HepG2 (cell line): ENCODE results near the gene DGCR8. TPM values are rescaled to one million over a fixed set of nuclear protein-coding genes. Genes with fewer than 3 reads are reported as not detected.

ENCODE experiments used
- ATAC-seq: fragments of 200-7000 bp; cut with Tn5 transposase; 3 replicates; pipeline ENCODE4 v1.9.1; 2020; ENCODE audit warnings: mild to moderate bottlenecking, moderate library complexity
- BruUV-seq: library from RNA; stranded (reverse); fragments of 400-500 nt; replicated peaks from 2 replicates; lab custom pipeline; 2021; lab: Mats Ljungman, UMichigan
- CTCF ChIA-PET: fragments of 300-600 bp; formaldehyde crosslinking; extraction: SDS; loops from one replicate; lab custom pipeline; 2021; ENCODE audit warnings: low total read pairs, inconsistent platforms, low intra/inter-chr PET ratio; lab: Yijun Ruan, JAX
- POLR2A ChIA-PET: fragments of 350-600 bp; sonication (Branson Sonifier 250); formaldehyde crosslinking; loops from one replicate; lab custom pipeline; 2020; ENCODE audit warnings: antibody characterized with exemption, inconsistent platforms; lab: Yijun Ruan, JAX
- DNase-seq: peaks from one replicate; pipeline ENCODE4 v3.0.0-alpha.2; 2015; ENCODE audit warnings: low spot score
- FAIRE-seq: peaks from 3 replicates; lab custom pipeline; 2011; peaks lifted over from hg19 to GRCh38; lab: Jason Lieb, UNC
- H2AFZ ChIP-seq: one replicate; pipeline ENCODE4 v1.6.1; 2011; ENCODE audit warnings: low read length, inconsistent platforms
- H3K27ac ChIP-seq: fragments of 300-600 bp; 3 replicates; pipeline ENCODE4 v1.8.0; 2011; ENCODE audit warnings: mixed run types, mild to moderate bottlenecking, mixed read lengths, low read length, inconsistent platforms; ENCODE audit not compliant: insufficient read depth; ENCODE audit errors: extremely low read length
- H3K27me3 ChIP-seq, 2 experiments: fragments of 200-600 bp in 1 of 2; 2 replicates in 1 of 2; 3 replicates in 1 of 2; pipeline versions ENCODE4 v1.6.0 to v1.8.0; 2011; ENCODE audit warnings: low read length in 2 of 2, mild to moderate bottlenecking in 2 of 2, moderate library complexity in 2 of 2, inconsistent platforms in 1 of 2; ENCODE audit not compliant: insufficient read depth in 2 of 2, control insufficient read depth in 1 of 2
- H3K36me3 ChIP-seq, 2 experiments: fragments of 200-600 bp in 1 of 2; replicated peaks in 1 of 2; 2 replicates in 1 of 2; 3 replicates in 1 of 2; pipeline versions ENCODE4 v1.5.1 to v1.8.0; 2011; ENCODE audit warnings: low read length in 2 of 2, inconsistent platforms in 1 of 2; ENCODE audit not compliant: insufficient read depth in 2 of 2, control insufficient read depth in 1 of 2
- H3K4me1 ChIP-seq: 2 replicates; pipeline ENCODE4 v1.5.1; 2012; ENCODE audit warnings: low read length, inconsistent platforms; ENCODE audit not compliant: insufficient read depth
- H3K4me2 ChIP-seq: 2 replicates; pipeline ENCODE4 v1.6.0; 2011; ENCODE audit warnings: low read depth, low read length, inconsistent platforms
- H3K4me3 ChIP-seq, 3 experiments: fragments of 200-600 bp in 1 of 3; sonication (generic), shearing (Covaris generic) in 1 of 3; replicated peaks in 1 of 3; 2 replicates each; pipeline ENCODE4 v1.5.1; 2011 to 2016; ENCODE audit warnings: low read length in 3 of 3, inconsistent platforms in 2 of 3, low read depth in 2 of 3, mild to moderate bottlenecking in 2 of 3, control low read depth in 1 of 3, mixed read lengths in 1 of 3; ENCODE audit not compliant: insufficient read depth in 1 of 3
- H3K79me2 ChIP-seq: one replicate; pipeline ENCODE4 v1.6.1; 2011; ENCODE audit warnings: low read length, inconsistent platforms; ENCODE audit not compliant: insufficient read depth
- H3K9ac ChIP-seq: 2 replicates; pipeline ENCODE4 v1.6.0; 2011; ENCODE audit warnings: mild to moderate bottlenecking, low read depth, low read length, inconsistent platforms; ENCODE audit not compliant: insufficient read depth
- H3K9me3 ChIP-seq: 2 replicates; pipeline ENCODE4 v1.5.1; 2012; ENCODE audit warnings: mild to moderate bottlenecking, low read length
- H4K20me1 ChIP-seq: 2 replicates; pipeline ENCODE4 v1.6.0; 2011; ENCODE audit warnings: inconsistent platforms, mild to moderate bottlenecking, low read length, moderate library complexity; ENCODE audit not compliant: insufficient read depth
- ELK4 ChIP-seq: sonication (generic); formaldehyde crosslinking; IDR thresholded peaks from 2 replicates; pipeline ENCODE4 v1.9.0; 2021; ENCODE audit warnings: missing genetic modification reagents, borderline replicate concordance
- ZFYVE20 ChIP-seq: sonication (generic); formaldehyde crosslinking; IDR thresholded peaks from 2 replicates; pipeline ENCODE4 v1.8.0; 2023; ENCODE audit warnings: low read depth, mild to moderate bottlenecking, moderate library complexity, missing genetic modification reagents, borderline replicate concordance
- ZHX2 ChIP-seq, 2 experiments: sonication (generic) in 1 of 2; formaldehyde crosslinking in 1 of 2; IDR thresholded peaks; 2 replicates each; pipeline versions ENCODE4 v1.6.1 to v1.9.0; 2014 to 2022; ENCODE audit warnings: antibody characterized with exemption in 1 of 2, borderline replicate concordance in 1 of 2, inconsistent platforms in 1 of 2, low read depth in 1 of 2, missing genetic modification reagents in 1 of 2
- ZNF256 ChIP-seq: sonication (generic); formaldehyde crosslinking; conservative IDR thresholded peaks from 2 replicates; pipeline ENCODE4 v1.4.0; 2020; ENCODE audit warnings: missing genetic modification reagents
- ZNF530 ChIP-seq: sonication (generic); formaldehyde crosslinking; IDR thresholded peaks from 2 replicates; pipeline ENCODE4 v1.5.0; 2020; ENCODE audit warnings: low read depth, mild to moderate bottlenecking, missing genetic modification reagents
- ZNF609 ChIP-seq: sonication (generic); formaldehyde crosslinking; IDR thresholded peaks from 2 replicates; pipeline ENCODE4 v1.4.0; 2020; ENCODE audit warnings: mild to moderate bottlenecking, missing genetic modification reagents, borderline replicate concordance
- ZNF772 ChIP-seq: sonication (generic); formaldehyde crosslinking; IDR thresholded peaks from 2 replicates; pipeline ENCODE4 v1.5.0; 2020; ENCODE audit warnings: mild to moderate bottlenecking, missing genetic modification reagents
- WGBS: methylation state at CpG from one replicate; pipeline ENCODE4 v1.1.6; 2017; ENCODE audit warnings: low lambda C conversion rate; 5-methylcytosine and 5-hydroxymethylcytosine counted together
- in situ Hi-C: cut with HindIII; loops from 2 replicates; pipeline ENCODE4 v1.10.0; 2017; ENCODE audit warnings: low pct_unique_long_range_greater_than_20kb; ENCODE audit not compliant: extremely low pct_ligation_motif_present
- intact Hi-C: fragments of 100-400 bp; cut with micrococcal nuclease; formaldehyde crosslinking; loops from one replicate; pipeline ENCODE4 v1.10.0; 2022; ENCODE audit not compliant: unreplicated experiment
- polyA plus RNA-seq, 8 experiments: library from polyadenylated mRNA; depleted of rRNA in 3 of 8; stranded (reverse) in 7 of 8; unstranded in 1 of 8; fragments of >200 nt; fragmentation: Illumina TruSeq in 4 of 8; extraction: Trizol in 4 of 8; gene quantifications; 2 replicates each; pipeline versions ENCODE4 v1.2.1 to v1.2.3, GENCODE V29; 2011 to 2016; ENCODE audit warnings: low read depth in 4 of 8, missing spikeins in 1 of 8, mixed read lengths in 1 of 8; ENCODE audit not compliant: insufficient read depth in 1 of 8
- total RNA-seq, 5 experiments: library from RNA; depleted of rRNA; stranded (reverse); fragments of >200 nt; fragmentation: Illumina TruSeq; extraction: Trizol; gene quantifications; 2 replicates each; pipeline ENCODE4 v1.2.3, GENCODE V29; 2016; ENCODE audit warnings: low read depth in 1 of 5

DGCR8 gene
- total and polyA plus RNA-seq, 2 of the 13 experiments (the other 11 are each of a cell fraction or from before 2014, with no cell fraction given), result 10.2 to 23.2 TPM

GRCh38 chr22:20089226-20089976, 9.4 kb downstream of the DGCR8 start (continued):
- no peak for TF ChIP-seq ZFYVE20

GRCh38 chr22:20089977-20090729, 10.1 kb downstream of the DGCR8 start:
- DNase-seq, result no peak
- Histone ChIP-seq H3K9me3 (no peaks in the 10 kb centered on the region), H3K4me3 (no peak overlapping the region), H3K4me2 (no peak overlapping the region), H3K27ac (no peak overlapping the region), H3K36me3 (peaks cover 73 to 96% of the 10 kb centered on the region in 2 experiments), H3K79me2 (peaks cover 18% of the 10 kb centered on the region), H4K20me1 (no peaks in the 10 kb centered on the region), H2AFZ (no peak overlapping the region), H3K9ac (no peak overlapping the region), H3K27me3 (no peaks in the 10 kb centered on the region), H3K4me1 (peaks cover 5% of the 10 kb centered on the region)
- ChIA-PET CTCF (no interaction called here), POLR2A (interaction anchor here (1.4 kb wide), 1 partner anchor 9 kb away, joined by 5 read pairs; no protein-coding TSS in a partner anchor)
- ATAC-seq, result no peak
- in situ Hi-C loops (no loop called here), intact Hi-C loops (no loop called here)
- 96% methylated on average over 11 of the region's 11 CpGs for WGBS
- no peak for FAIRE-seq
- BruUV-seq, result no TSS peak
- no peak for TF ChIP-seq ZNF609 (CRISPR knock-in tag)
- TF ChIP-seq ZHX2 (IDR thresholded peaks at IDR 0.05; ENCODE audit: low read depth), result no peak
- no peak for TF ChIP-seq ZHX2 (CRISPR knock-in tag; IDR thresholded peaks at IDR 0.05; ENCODE audit: borderline replicate concordance)
- no peak for TF ChIP-seq ELK4 (CRISPR knock-in tag)
- no peak for TF ChIP-seq ZNF772 (CRISPR knock-in tag)
- no peak for TF ChIP-seq ZNF256 (CRISPR knock-in tag)
- no peak for TF ChIP-seq ZNF530 (CRISPR knock-in tag)
